Measurements from ENCODE around the gene SNX30. TPM values are rescaled to one million over a fixed set of nuclear protein-coding genes. Genes with fewer than 3 reads are reported as not detected.

SNX30 gene
- total RNA-seq, 1 experiment from 2014 or later, result 32.5 TPM

DNA sequence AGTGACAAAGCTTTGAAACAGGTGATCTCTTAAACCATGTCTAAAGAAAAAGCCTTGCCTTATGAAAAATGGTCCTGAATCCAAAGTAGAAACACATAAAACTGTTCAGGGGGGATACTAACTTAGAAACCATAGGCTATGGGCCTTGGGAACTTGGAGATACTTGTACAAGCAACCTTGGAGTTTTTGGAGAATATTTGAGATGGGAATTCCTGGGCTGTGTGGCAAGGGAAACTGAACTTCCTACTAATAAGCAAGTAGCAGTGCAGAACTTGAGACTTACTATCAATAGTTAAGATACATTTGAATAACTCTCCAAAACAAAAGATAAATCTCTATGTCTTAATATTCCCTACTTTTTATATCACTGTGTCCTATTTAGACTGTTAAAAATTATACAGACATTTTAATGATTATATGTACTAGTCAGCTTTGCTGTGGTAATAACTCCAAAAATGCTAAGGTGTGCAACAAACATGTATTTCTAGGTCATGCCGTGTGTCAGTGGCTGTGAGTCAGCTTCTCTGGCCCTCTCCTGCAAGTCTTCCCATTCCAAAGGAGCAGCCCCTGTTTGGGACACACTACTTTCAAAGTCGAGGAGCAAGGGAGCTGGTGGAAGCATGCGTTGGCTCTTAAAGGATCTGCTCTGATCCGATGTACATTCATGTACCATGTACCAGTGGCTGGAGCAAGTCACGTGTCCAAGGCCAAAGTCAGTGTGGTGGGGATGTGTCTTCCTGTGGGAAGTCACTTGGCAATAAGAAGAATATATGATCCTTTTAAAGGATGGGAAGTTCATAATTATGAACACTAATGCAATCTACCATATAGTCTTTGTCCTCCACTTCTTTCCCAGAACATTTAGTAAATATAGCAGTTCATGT, 39.6 kb downstream of the SNX30 start:
- H4K20me1 ChIP-seq (ENCODE audit: insufficient read depth), result no peaks in the 10 kb centered on the region
- no peak for DNase-seq
- no peaks in the 10 kb centered on the region for H3K4me1 ChIP-seq (replicated peaks; ENCODE audit: insufficient read depth)
- no peak overlapping the region for H3K27ac ChIP-seq
- H3K9me3 ChIP-seq (ENCODE audit: insufficient read depth, low read depth), result no peaks in the 10 kb centered on the region
- H2AFZ ChIP-seq, result no peak overlapping the region
- no peaks in the 10 kb centered on the region for H3K27me3 ChIP-seq (ENCODE audit: insufficient read depth, low read depth)
- H3F3A ChIP-seq (ENCODE audit: insufficient read depth, low read depth), result no peaks in the 10 kb centered on the region
- no peak overlapping the region for H3K4me2 ChIP-seq
- intact Hi-C loops (cut with micrococcal nuclease; ENCODE audit: unreplicated experiment), result loop anchor here (5.0 to 10.0 kb wide), 2 partner anchors 345 to 693 kb away; no protein-coding TSS in a partner anchor
- CTCF ChIA-PET, result interaction anchor here (0.6 kb wide), 1 partner anchor 13 kb away, joined by 6 read pairs; no protein-coding TSS in a partner anchor
- H3K9me2 ChIP-seq (ENCODE audit: insufficient read depth), result no peaks in the 10 kb centered on the region
- 0 out of 2 replicates have a peak, but pooled peaks cover 8% of the 10 kb centered on the region for H3K79me2 ChIP-seq (ENCODE audit: low read depth)
- no peak overlapping the region for H3K4me3 ChIP-seq
- no peak for TF ChIP-seq CTCF (conservative IDR thresholded peaks at IDR 0.05)
- H3K36me3 ChIP-seq (ENCODE audit: low read depth), result no peaks in the 10 kb centered on the region
- no TSS peak for BruUV-seq (replicated peaks)
- POLR2A ChIA-PET (ENCODE audit: unreplicated experiment), result no interaction called here

- Histone ChIP-seq H3K27ac (no peak overlapping the region), H3K79me2 (ENCODE audit: low read depth) (0 out of 2 replicates have a peak, but pooled peaks cover 5% of the 10 kb centered on the region), H3F3A (ENCODE audit: insufficient read depth, low read depth) (no peaks in the 10 kb centered on the region), H3K9me3 (ENCODE audit: insufficient read depth, low read depth) (no peaks in the 10 kb centered on the region), H3K9me2 (ENCODE audit: insufficient read depth) (no peaks in the 10 kb centered on the region), H2AFZ (no peak overlapping the region), H3K36me3 (ENCODE audit: low read depth) (no peaks in the 10 kb centered on the region), H3K4me3 (no peak overlapping the region), H3K27me3 (ENCODE audit: insufficient read depth, low read depth) (no peaks in the 10 kb centered on the region), H3K4me1 (replicated peaks; ENCODE audit: insufficient read depth) (no peaks in the 10 kb centered on the region), H3K4me2 (no peak overlapping the region), H4K20me1 (ENCODE audit: insufficient read depth) (no peaks in the 10 kb centered on the region)
- intact Hi-C loops (cut with micrococcal nuclease; ENCODE audit: unreplicated experiment), result loop anchor here (1.0 to 10.0 kb wide), 4 partner anchors 42 to 695 kb away; partner anchors contain the start of genes INIP and SNX30
- ChIA-PET POLR2A (ENCODE audit: unreplicated experiment) (no interaction called here), CTCF (interaction anchor here (0.6 to 1.1 kb wide), 2 partner anchors 72 to 75 kb away, joined by 3 to 5 read pairs; partner anchors contain the start of gene INIP)
- no peak for DNase-seq
- no TSS peak for BruUV-seq (replicated peaks)
- TF ChIP-seq CTCF (conservative IDR thresholded peaks at IDR 0.05) (no peak), EZH2 (IDR thresholded peaks at IDR 0.05; ENCODE audit: low read depth) (no peak)
Observed at GRCh38 chr9:112792670-112793069, 42.1 kb downstream of the SNX30 start.

DNA sequence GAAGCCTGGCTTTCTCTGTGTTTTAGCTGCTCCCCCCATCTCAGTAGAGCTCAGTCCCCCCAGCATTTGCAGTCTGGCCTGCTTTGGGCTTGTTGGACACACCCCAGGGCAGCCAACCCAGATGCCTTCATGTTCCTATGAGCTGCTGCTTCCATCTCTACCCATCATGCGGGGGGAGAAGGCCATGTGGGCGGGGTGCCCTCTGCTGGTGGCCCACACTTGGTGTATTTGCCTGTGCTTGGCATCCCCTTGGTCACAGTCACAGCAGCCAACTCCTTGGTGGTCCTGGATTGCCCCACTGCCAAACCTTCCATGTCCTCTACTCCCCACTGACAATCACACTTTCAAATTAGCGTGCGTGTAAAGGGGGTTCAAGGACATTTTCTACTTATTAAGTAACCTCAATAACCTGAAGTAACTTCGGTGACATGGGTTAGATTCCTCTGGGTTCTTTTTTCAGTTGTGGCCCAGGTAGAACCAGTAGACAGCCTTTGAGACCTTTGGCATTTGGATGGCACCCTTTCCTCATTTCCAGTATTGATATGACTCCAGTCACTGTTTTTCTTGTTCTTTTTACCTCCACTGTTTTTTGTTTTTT, 42.8 kb downstream of the SNX30 start:
- Histone ChIP-seq H3F3A (ENCODE audit: insufficient read depth, low read depth) (no peaks in the 10 kb centered on the region), H3K27me3 (ENCODE audit: insufficient read depth, low read depth) (no peaks in the 10 kb centered on the region), H3K79me2 (ENCODE audit: low read depth) (0 out of 2 replicates have a peak, but pooled peaks cover 2% of the 10 kb centered on the region), H3K9me3 (ENCODE audit: insufficient read depth, low read depth) (no peaks in the 10 kb centered on the region), H3K4me1 (replicated peaks; ENCODE audit: insufficient read depth) (no peaks in the 10 kb centered on the region), H3K36me3 (ENCODE audit: low read depth) (no peaks in the 10 kb centered on the region), H3K27ac (no peak overlapping the region), H2AFZ (no peak overlapping the region), H4K20me1 (ENCODE audit: insufficient read depth) (no peaks in the 10 kb centered on the region), H3K9me2 (ENCODE audit: insufficient read depth) (no peaks in the 10 kb centered on the region), H3K4me2 (no peak overlapping the region), H3K4me3 (no peak overlapping the region)
- intact Hi-C loops (cut with micrococcal nuclease; ENCODE audit: unreplicated experiment), result loop anchor here (1.0 to 10.0 kb wide), 4 partner anchors 43 to 696 kb away; partner anchors contain the start of genes INIP and SNX30
- BruUV-seq (replicated peaks), result no TSS peak
- no peak for TF ChIP-seq EZH2 (IDR thresholded peaks at IDR 0.05; ENCODE audit: low read depth)
- peak; percentile 78 for TF ChIP-seq CTCF (conservative IDR thresholded peaks at IDR 0.05)
- POLR2A ChIA-PET (ENCODE audit: unreplicated experiment), result no interaction called here
- DNase-seq, result peak in 1 of 2 experiments; percentile 71
- CTCF ChIA-PET, result interaction anchor here (0.6 to 1.1 kb wide), 2 partner anchors 72 to 75 kb away, joined by 3 to 5 read pairs; partner anchors contain the start of gene INIP
